Activated B cell treated with CpG ODN at 0.5 μM for 24 hours (primary cell): ENCODE results near the gene ITIH4. TPM values are rescaled to one million over a fixed set of nuclear protein-coding genes. Genes with fewer than 3 reads are reported as not detected.

ENCODE experiments used
- ATAC-seq: fragments of 200-7000 bp; cut with Tn5 transposase; one replicate; pipeline ENCODE4 v1.10.0; 2021; ENCODE audit warnings: low read depth, mild to moderate bottlenecking, moderate library complexity
- CTCF ChIA-PET: fragments of 350-600 bp; sonication (Branson Sonifier 250); formaldehyde crosslinking; loops from one replicate; lab custom pipeline; 2021; ENCODE audit warnings: antibody characterized with exemption; lab: Charles Lee
- POLR2A ChIA-PET: fragments of 350-600 bp; sonication (Branson Sonifier 250); formaldehyde crosslinking; loops from one replicate; lab custom pipeline; 2021; ENCODE audit warnings: antibody characterized with exemption; lab: Charles Lee
- DNase-seq: peaks from one replicate; pipeline ENCODE4 v3.0.0; 2022
- H3K27ac Mint-ChIP-seq: one replicate; pipeline ENCODE4 v1.8.0; 2020; ENCODE audit warnings: mixed read lengths
- H3K27me3 Mint-ChIP-seq: one replicate; pipeline ENCODE4 v1.8.0; 2021; ENCODE audit warnings: mixed read lengths
- H3K36me3 Mint-ChIP-seq: one replicate; pipeline ENCODE4 v1.8.0; 2021; ENCODE audit warnings: low read depth, mixed read lengths
- H3K4me1 Mint-ChIP-seq: one replicate; pipeline ENCODE4 v1.8.0; 2021; ENCODE audit warnings: mixed read lengths
- H3K4me3 Mint-ChIP-seq: one replicate; pipeline ENCODE4 v1.8.0; 2020; ENCODE audit warnings: mild to moderate bottlenecking, mixed read lengths
- H3K9me3 Mint-ChIP-seq: one replicate; pipeline ENCODE4 v1.8.0; 2020; ENCODE audit warnings: mixed read lengths
- CTCF ChIP-seq: fragments of 200-600 bp; IDR thresholded peaks from one replicate; pipeline ENCODE4 v1.8.0; 2022; ENCODE audit warnings: antibody characterized with exemption, mild to moderate bottlenecking
- intact Hi-C: fragments of 100-400 bp; cut with micrococcal nuclease; formaldehyde crosslinking; loops from one replicate; pipeline ENCODE4 v1.15.1; 2024
- total RNA-seq: library from RNA; stranded (reverse); gene quantifications from 2 replicates; pipeline ENCODE4 v1.2.3, GENCODE V29; 2022

Gene ITIH4
- total RNA-seq, 1 donor from 2014 or later = 15.7 TPM

GRCh38 chr3:52836471-52836845, 6.0 kb upstream of the ITIH4 start:
- no peak for ATAC-seq
- Mint-ChIP-seq H3K4me3 (no peak overlapping the region), H3K9me3 (no peaks in the 10 kb centered on the region), H3K27me3 (no peaks in the 10 kb centered on the region), H3K4me1 (no peaks in the 10 kb centered on the region), H3K27ac (no peak overlapping the region), H3K36me3 (peaks cover 38% of the 10 kb centered on the region)
- ChIA-PET CTCF (no interaction called here), POLR2A (no interaction called here)
- TF ChIP-seq CTCF = no peak
- DNase-seq = no peak
- intact Hi-C loops = no loop called here

GRCh38 chr3:52835766-52836470, 5.4 kb upstream of the ITIH4 start:
- DNase-seq (no peak), ATAC-seq (no peak)
- Mint-ChIP-seq H3K4me1 (no peaks in the 10 kb centered on the region), H3K27me3 (no peaks in the 10 kb centered on the region), H3K4me3 (no peak overlapping the region), H3K9me3 (no peaks in the 10 kb centered on the region), H3K36me3 (peaks cover 32% of the 10 kb centered on the region), H3K27ac (no peak overlapping the region)
- CTCF ChIA-PET = no interaction called here
- intact Hi-C loops = no loop called here
- POLR2A ChIA-PET = no interaction called here
- no peak for TF ChIP-seq CTCF

GRCh38 chr3:52834871-52835501, 4.5 kb upstream of the ITIH4 start, which contains the start of gene MUSTN1:
Gene MUSTN1, minus strand, starts transcription at chr3:52835019. Its CDS starts 71 bp downstream, at chr3:52834948.
- H3K27me3 Mint-ChIP-seq = no peaks in the 10 kb centered on the region
- POLR2A ChIA-PET = no interaction called here
- peaks cover 23% of the 10 kb centered on the region for H3K36me3 Mint-ChIP-seq
- CTCF ChIA-PET = no interaction called here
- ATAC-seq (no peak), DNase-seq (no peak)
- no peak within 1 kb of the TSS for H3K27ac Mint-ChIP-seq
- H3K4me1 Mint-ChIP-seq = no peaks in the 10 kb centered on the region
- intact Hi-C loops = no loop called here
- H3K4me3 Mint-ChIP-seq = no peak within 1 kb of the TSS
- H3K9me3 Mint-ChIP-seq = no peaks in the 10 kb centered on the region
- TF ChIP-seq CTCF = no peak

GRCh38 chr3:52833202-52833601, 2.7 kb upstream of the ITIH4 start:
- ChIA-PET CTCF (no interaction called here), POLR2A (no interaction called here)
- Mint-ChIP-seq H3K27me3 (no peaks in the 10 kb centered on the region), H3K4me3 (no peak overlapping the region), H3K9me3 (no peaks in the 10 kb centered on the region), H3K4me1 (no peaks in the 10 kb centered on the region), H3K27ac (no peak overlapping the region), H3K36me3 (peaks cover 18% of the 10 kb centered on the region)
- no peak for ATAC-seq
- intact Hi-C loops = no loop called here
- DNase-seq = no peak
- no peak for TF ChIP-seq CTCF

GRCh38 chr3:52831500-52832301, 1.2 kb upstream of the ITIH4 start:
- ChIA-PET POLR2A (no interaction called here), CTCF (no interaction called here)
- Mint-ChIP-seq H3K4me1 (no peaks in the 10 kb centered on the region), H3K36me3 (peaks cover 11% of the 10 kb centered on the region), H3K27ac (no peak overlapping the region), H3K27me3 (no peaks in the 10 kb centered on the region), H3K4me3 (no peak overlapping the region), H3K9me3 (no peaks in the 10 kb centered on the region)
- DNase-seq (no peak), ATAC-seq (no peak)
- TF ChIP-seq CTCF = no peak
- intact Hi-C loops = no loop called here
